Parathyroid adenoma (tissue), 2 donors: Measurements from ENCODE around the gene IGFL1.
A peak's percentile ranks its signal among the peaks of the same experiment; 100 is the strongest.
"Not testable (repeated sequence)": the region's sequence is repeated elsewhere in the genome, so short reads cannot be mapped to it uniquely, and the experiment has no call there.

Source experiments
- H2AFZ ChIP-seq: fragments of 300-600 bp; sonication (generic); one replicate; pipeline ENCODE4 v1.7.0; 2017; ENCODE audit warnings: antibody characterized with exemption, mild to moderate bottlenecking
- H3K27ac ChIP-seq: fragments of 300-600 bp; sonication (generic); one replicate; pipeline ENCODE4 v1.7.0; 2017
- H3K27me3 ChIP-seq: fragments of 300-600 bp; sonication (generic); one replicate; pipeline ENCODE4 v1.7.0; 2017; ENCODE audit warnings: low read length; ENCODE audit not compliant: control insufficient read depth, insufficient read depth
- H3K36me3 ChIP-seq: fragments of 300-600 bp; sonication (generic); one replicate; pipeline ENCODE4 v1.7.0; 2017; ENCODE audit warnings: low read length; ENCODE audit not compliant: control insufficient read depth, insufficient read depth
- H3K4me1 ChIP-seq: fragments of 300-600 bp; sonication (generic); one replicate; pipeline ENCODE4 v1.7.0; 2017; ENCODE audit warnings: control low read depth
- H3K4me2 ChIP-seq: fragments of 300-600 bp; sonication (generic); one replicate; pipeline ENCODE4 v1.7.0; 2017; ENCODE audit warnings: low read length
- H3K4me3 ChIP-seq: fragments of 300-600 bp; sonication (generic); one replicate; pipeline ENCODE4 v1.7.0; 2017; ENCODE audit warnings: low read depth, low read length
- H3K79me2 ChIP-seq: fragments of 300-600 bp; sonication (generic); one replicate; pipeline ENCODE4 v1.7.0; 2017; ENCODE audit warnings: control low read depth
- H3K9ac ChIP-seq: fragments of 300-600 bp; sonication (generic); one replicate; pipeline ENCODE4 v1.7.0; 2017; ENCODE audit warnings: mild to moderate bottlenecking
- H3K9me3 ChIP-seq: fragments of 300-600 bp; sonication (generic); one replicate; pipeline ENCODE4 v1.7.0; 2017; ENCODE audit warnings: low read length; ENCODE audit not compliant: control insufficient read depth
- CTCF ChIP-seq: fragments of 300-600 bp; sonication (generic); IDR thresholded peaks from one replicate; pipeline ENCODE4 v1.7.0; 2017; ENCODE audit warnings: antibody characterized with exemption, mild to moderate bottlenecking
- donor health status: primary hyperparathyroidism.

IGFL1 gene

GRCh38 chr19:46221981-46222610 is 7.4 kb upstream of the IGFL1 start:
- peak overlapping the region; percentile 67 for H2AFZ ChIP-seq
- no peak for TF ChIP-seq CTCF
- no peaks in the 10 kb centered on the region for H3K9me3 ChIP-seq
- H3K9ac ChIP-seq: no peak overlapping the region
- no peaks in the 10 kb centered on the region for H3K27me3 ChIP-seq
- peak overlapping the region; percentile 68 for H3K27ac ChIP-seq
- peaks cover 17% of the 10 kb centered on the region for H3K4me1 ChIP-seq
- peak overlapping the region; percentile 31 for H3K4me3 ChIP-seq
- no peaks in the 10 kb centered on the region for H3K79me2 ChIP-seq
- H3K36me3 ChIP-seq: no peaks in the 10 kb centered on the region
- no peak overlapping the region for H3K4me2 ChIP-seq

GRCh38 chr19:46223787-46224186 is 5.8 kb upstream of the IGFL1 start:
- not testable (repeated sequence) for H3K4me3 ChIP-seq, H3K27me3 ChIP-seq, H3K79me2 ChIP-seq, H3K9me3 ChIP-seq, H3K9ac ChIP-seq, H3K36me3 ChIP-seq, H3K27ac ChIP-seq, H3K4me2 ChIP-seq, H2AFZ ChIP-seq
- H3K4me1 ChIP-seq: peaks cover 17% of the 10 kb centered on the region

- H3K27ac ChIP-seq: no peak overlapping the region
- no peaks in the 10 kb centered on the region for H3K27me3 ChIP-seq
- no peak overlapping the region for H3K9ac ChIP-seq
- peaks cover 17% of the 10 kb centered on the region for H3K4me1 ChIP-seq
- H3K4me3 ChIP-seq: no peak overlapping the region
- H3K9me3 ChIP-seq: no peaks in the 10 kb centered on the region
- H3K36me3 ChIP-seq: no peaks in the 10 kb centered on the region
- TF ChIP-seq CTCF: no peak
- H2AFZ ChIP-seq: no peak overlapping the region
- H3K79me2 ChIP-seq: no peaks in the 10 kb centered on the region
- H3K4me2 ChIP-seq: no peak overlapping the region
Observed at GRCh38 chr19:46224773-46225172, 4.8 kb upstream of the IGFL1 start.

GRCh38 chr19:46225558-46226004 is 4.0 kb upstream of the IGFL1 start:
- Histone ChIP-seq H2AFZ (no peak overlapping the region), H3K27me3 (no peaks in the 10 kb centered on the region), H3K27ac (no peak overlapping the region), H3K4me2 (no peak overlapping the region), H3K4me3 (no peak overlapping the region), H3K9ac (no peak overlapping the region), H3K36me3 (no peaks in the 10 kb centered on the region), H3K9me3 (no peaks in the 10 kb centered on the region), H3K4me1 (peaks cover 17% of the 10 kb centered on the region), H3K79me2 (no peaks in the 10 kb centered on the region)
- no peak for TF ChIP-seq CTCF

- no peaks in the 10 kb centered on the region for H3K36me3 ChIP-seq
- no peak overlapping the region for H3K4me3 ChIP-seq
- no peaks in the 10 kb centered on the region for H3K9me3 ChIP-seq
- peaks cover 17% of the 10 kb centered on the region for H3K4me1 ChIP-seq
- H2AFZ ChIP-seq: peak overlapping the region; percentile 19
- peak overlapping the region; percentile 22 for H3K27ac ChIP-seq
- no peaks in the 10 kb centered on the region for H3K79me2 ChIP-seq
- TF ChIP-seq CTCF: no peak
- H3K4me2 ChIP-seq: no peak overlapping the region
- H3K9ac ChIP-seq: no peak overlapping the region
- no peaks in the 10 kb centered on the region for H3K27me3 ChIP-seq
Observed at GRCh38 chr19:46226438-46226973, 3.0 kb upstream of the IGFL1 start.
